Liver (tissue), 3 donors: ENCODE measurements around the gene ENOX2.

Experiments
- RXRA ChIP-seq, 2 donors: IDR thresholded peaks; 2 replicates each; pipeline ENCODE4 v1.6.1; 2017 to 2018; ENCODE audit warnings: antibody characterized with exemption in 2 of 2, mild to moderate bottlenecking in 1 of 2
- TAF1 ChIP-seq: conservative IDR thresholded peaks from 2 replicates; pipeline ENCODE4 v1.6.1; 2016; ENCODE audit warnings: antibody characterized with exemption, mild to moderate bottlenecking
- YY1 ChIP-seq: IDR thresholded peaks from 2 replicates; pipeline ENCODE4 v1.6.1; 2016; ENCODE audit warnings: antibody characterized with exemption, mild to moderate bottlenecking
- TF ChIP-seq, protein P1 (sequence below): fragments of 150-350 bp; IDR thresholded peaks from 2 replicates; pipeline ENCODE4 v1.5.1; 2017; ENCODE audit warnings: improper control_type of control experiment, low read depth, low read length; ENCODE audit not compliant: missing input control
- TF ChIP-seq, protein P2 (sequence below): IDR thresholded peaks from 2 replicates; pipeline ENCODE4 v1.6.1; 2016; ENCODE audit warnings: antibody characterized with exemption
- TF ChIP-seq, protein P3 (sequence below): IDR thresholded peaks from 2 replicates; pipeline ENCODE4 v1.6.1; 2016; ENCODE audit warnings: antibody characterized with exemption, mild to moderate bottlenecking
- donor health status: healthy.
- donor health status: healthy.

DNA sequence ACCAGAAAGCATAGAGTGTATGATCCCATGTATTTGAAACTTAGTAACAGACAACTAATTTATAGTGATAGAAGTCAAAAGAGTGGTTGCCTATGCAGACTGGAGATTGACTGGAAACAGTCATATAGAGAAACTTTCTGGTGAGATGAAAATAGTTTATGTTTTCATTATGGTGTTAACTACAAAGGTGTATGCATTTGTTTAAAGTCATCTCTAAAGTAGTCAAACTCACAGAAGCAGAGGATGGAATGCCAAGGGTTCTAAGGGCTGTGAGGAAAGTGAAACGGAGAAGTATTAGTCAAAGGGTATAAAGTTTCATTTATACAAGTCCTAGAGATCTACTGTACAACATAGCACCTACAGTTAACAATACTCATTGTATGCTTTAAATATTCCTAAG lies 45.8 kb downstream of the ENOX2 start:
- TF ChIP-seq, protein P1, sequence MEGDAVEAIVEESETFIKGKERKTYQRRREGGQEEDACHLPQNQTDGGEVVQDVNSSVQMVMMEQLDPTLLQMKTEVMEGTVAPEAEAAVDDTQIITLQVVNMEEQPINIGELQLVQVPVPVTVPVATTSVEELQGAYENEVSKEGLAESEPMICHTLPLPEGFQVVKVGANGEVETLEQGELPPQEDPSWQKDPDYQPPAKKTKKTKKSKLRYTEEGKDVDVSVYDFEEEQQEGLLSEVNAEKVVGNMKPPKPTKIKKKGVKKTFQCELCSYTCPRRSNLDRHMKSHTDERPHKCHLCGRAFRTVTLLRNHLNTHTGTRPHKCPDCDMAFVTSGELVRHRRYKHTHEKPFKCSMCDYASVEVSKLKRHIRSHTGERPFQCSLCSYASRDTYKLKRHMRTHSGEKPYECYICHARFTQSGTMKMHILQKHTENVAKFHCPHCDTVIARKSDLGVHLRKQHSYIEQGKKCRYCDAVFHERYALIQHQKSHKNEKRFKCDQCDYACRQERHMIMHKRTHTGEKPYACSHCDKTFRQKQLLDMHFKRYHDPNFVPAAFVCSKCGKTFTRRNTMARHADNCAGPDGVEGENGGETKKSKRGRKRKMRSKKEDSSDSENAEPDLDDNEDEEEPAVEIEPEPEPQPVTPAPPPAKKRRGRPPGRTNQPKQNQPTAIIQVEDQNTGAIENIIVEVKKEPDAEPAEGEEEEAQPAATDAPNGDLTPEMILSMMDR = no peak
- TF ChIP-seq TAF1 (no peak), YY1 (no peak), RXRA (IDR thresholded peaks at IDR 0.05) (no peak)
- TF ChIP-seq, protein P2, sequence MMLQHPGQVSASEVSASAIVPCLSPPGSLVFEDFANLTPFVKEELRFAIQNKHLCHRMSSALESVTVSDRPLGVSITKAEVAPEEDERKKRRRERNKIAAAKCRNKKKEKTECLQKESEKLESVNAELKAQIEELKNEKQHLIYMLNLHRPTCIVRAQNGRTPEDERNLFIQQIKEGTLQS = no peak
- TF ChIP-seq, protein P3, sequence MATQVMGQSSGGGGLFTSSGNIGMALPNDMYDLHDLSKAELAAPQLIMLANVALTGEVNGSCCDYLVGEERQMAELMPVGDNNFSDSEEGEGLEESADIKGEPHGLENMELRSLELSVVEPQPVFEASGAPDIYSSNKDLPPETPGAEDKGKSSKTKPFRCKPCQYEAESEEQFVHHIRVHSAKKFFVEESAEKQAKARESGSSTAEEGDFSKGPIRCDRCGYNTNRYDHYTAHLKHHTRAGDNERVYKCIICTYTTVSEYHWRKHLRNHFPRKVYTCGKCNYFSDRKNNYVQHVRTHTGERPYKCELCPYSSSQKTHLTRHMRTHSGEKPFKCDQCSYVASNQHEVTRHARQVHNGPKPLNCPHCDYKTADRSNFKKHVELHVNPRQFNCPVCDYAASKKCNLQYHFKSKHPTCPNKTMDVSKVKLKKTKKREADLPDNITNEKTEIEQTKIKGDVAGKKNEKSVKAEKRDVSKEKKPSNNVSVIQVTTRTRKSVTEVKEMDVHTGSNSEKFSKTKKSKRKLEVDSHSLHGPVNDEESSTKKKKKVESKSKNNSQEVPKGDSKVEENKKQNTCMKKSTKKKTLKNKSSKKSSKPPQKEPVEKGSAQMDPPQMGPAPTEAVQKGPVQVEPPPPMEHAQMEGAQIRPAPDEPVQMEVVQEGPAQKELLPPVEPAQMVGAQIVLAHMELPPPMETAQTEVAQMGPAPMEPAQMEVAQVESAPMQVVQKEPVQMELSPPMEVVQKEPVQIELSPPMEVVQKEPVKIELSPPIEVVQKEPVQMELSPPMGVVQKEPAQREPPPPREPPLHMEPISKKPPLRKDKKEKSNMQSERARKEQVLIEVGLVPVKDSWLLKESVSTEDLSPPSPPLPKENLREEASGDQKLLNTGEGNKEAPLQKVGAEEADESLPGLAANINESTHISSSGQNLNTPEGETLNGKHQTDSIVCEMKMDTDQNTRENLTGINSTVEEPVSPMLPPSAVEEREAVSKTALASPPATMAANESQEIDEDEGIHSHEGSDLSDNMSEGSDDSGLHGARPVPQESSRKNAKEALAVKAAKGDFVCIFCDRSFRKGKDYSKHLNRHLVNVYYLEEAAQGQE = no peak
